HEK293T (cell line): ENCODE data around the gene RLF.

Source experiments
- ARNT ChIP-seq: fragments of 450-650 bp; IDR thresholded peaks from 2 replicates; pipeline ENCODE4 v1.6.1; 2017; ENCODE audit warnings: mild to moderate bottlenecking
- BHLHE40 ChIP-seq: fragments of 450-650 bp; IDR thresholded peaks from 2 replicates; pipeline ENCODE4 v1.6.1; 2016; ENCODE audit warnings: mild to moderate bottlenecking, moderate library complexity, borderline replicate concordance
- CTBP1 ChIP-seq: fragments of 450-650 bp; IDR thresholded peaks from 2 replicates; pipeline ENCODE4 v1.6.1; 2016; ENCODE audit warnings: borderline replicate concordance
- ELF4 ChIP-seq: fragments of 450-650 bp; IDR thresholded peaks from 2 replicates; pipeline ENCODE4 v1.6.1; 2017; ENCODE audit warnings: antibody characterized with exemption
- FOXA1 ChIP-seq: fragments of 450-650 bp; IDR thresholded peaks from 2 replicates; pipeline ENCODE4 v1.6.1; 2016; ENCODE audit warnings: mild to moderate bottlenecking
- FOXK2 ChIP-seq: fragments of 450-650 bp; IDR thresholded peaks from 2 replicates; pipeline ENCODE4 v1.6.1; 2016; ENCODE audit warnings: mild to moderate bottlenecking
- FOXM1 ChIP-seq: fragments of 450-650 bp; IDR thresholded peaks from 2 replicates; pipeline ENCODE4 v1.6.1; 2017; ENCODE audit warnings: mild to moderate bottlenecking, borderline replicate concordance
- L3MBTL2 ChIP-seq: fragments of 450-650 bp; conservative IDR thresholded peaks from 2 replicates; pipeline ENCODE4 v1.6.1; 2016; ENCODE audit warnings: mild to moderate bottlenecking
- SP1 ChIP-seq: fragments of 450-650 bp; IDR thresholded peaks from 2 replicates; pipeline ENCODE4 v1.6.1; 2017
- SUZ12 ChIP-seq: fragments of 450-650 bp; IDR thresholded peaks from 2 replicates; pipeline ENCODE4 v1.6.1; 2016; ENCODE audit warnings: mild to moderate bottlenecking
- TARDBP ChIP-seq: fragments of 450-650 bp; IDR thresholded peaks from 2 replicates; pipeline ENCODE4 v1.6.1; 2016
- TF ChIP-seq, protein P1 (sequence below): fragments of 450-650 bp; IDR thresholded peaks from 2 replicates; pipeline ENCODE4 v1.6.1; 2016

DNA sequence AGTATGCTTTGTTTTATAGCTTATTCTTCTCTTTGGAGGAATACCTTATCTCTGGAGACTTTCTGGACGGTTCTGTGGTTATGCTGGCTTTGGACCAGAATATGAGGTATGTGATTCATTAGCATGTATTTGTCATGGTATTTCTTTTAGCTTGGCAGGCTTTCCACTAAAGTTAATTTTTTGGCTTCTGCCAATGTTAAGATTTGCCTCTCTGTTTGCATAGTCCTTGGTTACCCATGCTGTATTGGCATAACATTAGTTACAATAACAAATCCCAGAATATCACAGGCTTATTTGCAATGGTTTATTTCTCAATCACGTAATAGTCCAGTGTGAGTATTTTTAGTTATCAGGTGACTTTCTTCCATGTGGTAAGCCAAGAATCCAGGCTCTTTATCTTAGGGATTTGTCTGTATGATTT is 106.6 kb downstream of the RLF start:
- TF ChIP-seq FOXK2 (no peak), L3MBTL2 (no peak), FOXM1 (no peak), BHLHE40 (no peak), SP1 (no peak), CTBP1 (no peak), FOXA1 (no peak), TARDBP (no peak), SUZ12 (no peak), ARNT (no peak), ELF4 (no peak)
- TF ChIP-seq, protein P1, sequence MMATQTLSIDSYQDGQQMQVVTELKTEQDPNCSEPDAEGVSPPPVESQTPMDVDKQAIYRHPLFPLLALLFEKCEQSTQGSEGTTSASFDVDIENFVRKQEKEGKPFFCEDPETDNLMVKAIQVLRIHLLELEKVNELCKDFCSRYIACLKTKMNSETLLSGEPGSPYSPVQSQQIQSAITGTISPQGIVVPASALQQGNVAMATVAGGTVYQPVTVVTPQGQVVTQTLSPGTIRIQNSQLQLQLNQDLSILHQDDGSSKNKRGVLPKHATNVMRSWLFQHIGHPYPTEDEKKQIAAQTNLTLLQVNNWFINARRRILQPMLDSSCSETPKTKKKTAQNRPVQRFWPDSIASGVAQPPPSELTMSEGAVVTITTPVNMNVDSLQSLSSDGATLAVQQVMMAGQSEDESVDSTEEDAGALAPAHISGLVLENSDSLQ: no peak
